GM04503 (cell line): ENCODE measurements around the gene CERT1.

Source experiments
- DNase-seq: peaks from one replicate; pipeline ENCODE4 v3.0.0-alpha.2; 2012; ENCODE audit warnings: low read depth

CERT1 gene

DNA sequence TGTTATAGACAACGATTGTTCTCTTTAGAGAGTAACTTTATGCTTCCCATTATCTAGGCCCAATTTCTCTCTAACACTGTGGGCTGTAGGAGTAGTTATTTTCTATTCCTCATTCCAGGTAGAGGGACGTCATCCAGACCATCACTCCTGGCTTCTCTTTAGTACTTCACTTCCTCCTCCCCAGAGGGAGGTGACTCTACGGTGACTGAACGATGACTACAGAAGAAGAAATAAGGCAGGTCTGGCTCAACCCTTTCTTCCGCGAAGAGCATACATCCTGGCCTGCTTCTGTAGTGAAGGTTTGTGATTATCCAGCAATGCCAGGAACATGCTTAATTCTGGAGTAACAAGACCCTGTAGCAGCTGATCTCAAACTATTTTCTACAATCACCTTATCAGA, 123.6 kb downstream of the CERT1 start:
- no peak for DNase-seq

DNA sequence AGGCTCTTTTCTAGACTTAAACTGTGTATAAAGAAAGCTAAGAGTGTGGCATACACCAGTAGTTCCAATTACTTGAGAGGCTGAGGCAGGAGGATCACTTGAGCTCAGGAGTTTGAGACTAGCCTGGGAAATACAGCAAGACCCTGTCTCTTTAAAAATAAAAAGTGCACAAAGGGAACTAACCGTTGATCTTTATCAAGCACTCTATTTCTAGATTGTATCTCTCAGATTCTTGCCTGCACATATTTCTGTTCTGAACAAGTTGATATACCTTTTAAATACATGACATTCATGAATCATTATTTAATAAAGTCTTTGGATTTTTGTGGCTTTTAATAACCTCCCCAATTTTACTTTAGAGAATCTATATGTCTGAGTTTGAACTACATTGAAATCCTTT, 127.2 kb downstream of the CERT1 start:
- no peak for DNase-seq

DNA sequence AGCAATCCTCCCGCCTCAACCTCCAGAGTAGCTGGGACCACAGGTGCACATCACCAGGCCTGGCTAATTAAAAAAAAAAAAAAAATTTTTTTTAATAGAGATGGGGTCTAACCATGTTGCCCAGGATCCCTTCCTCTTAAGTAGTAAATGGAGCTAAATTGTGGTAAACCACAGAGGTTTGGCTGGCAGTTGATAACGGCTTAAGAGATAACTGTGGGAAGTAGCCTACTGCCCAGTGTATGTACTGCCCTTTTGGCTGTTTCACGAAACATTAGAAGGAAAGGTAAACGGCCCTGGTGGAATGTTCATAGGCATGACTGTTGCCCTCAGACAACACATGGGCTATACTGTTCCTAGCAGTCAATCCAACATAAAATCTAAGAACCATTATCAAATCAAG, 130.0 kb downstream of the CERT1 start:
- no peak for DNase-seq

DNA sequence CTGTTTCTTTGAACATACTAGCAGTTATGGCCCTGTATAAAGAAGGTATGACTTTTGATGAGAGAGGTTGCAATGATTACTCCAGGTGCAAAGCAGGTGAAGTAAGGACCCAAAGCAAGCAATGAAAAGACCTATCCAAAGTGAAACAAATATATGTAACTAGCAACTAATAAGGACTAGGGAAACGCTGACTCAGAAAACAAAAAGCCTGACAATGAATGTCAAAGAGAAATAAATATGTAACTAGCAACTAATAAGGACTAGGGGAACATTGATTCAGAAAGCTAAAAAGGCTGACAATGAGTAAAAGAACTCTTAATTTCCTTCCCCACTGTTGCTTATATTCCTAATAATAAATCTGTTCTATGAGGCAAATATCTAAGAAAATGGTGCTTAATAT, 131.3 kb downstream of the CERT1 start:
- no peak for DNase-seq

DNA sequence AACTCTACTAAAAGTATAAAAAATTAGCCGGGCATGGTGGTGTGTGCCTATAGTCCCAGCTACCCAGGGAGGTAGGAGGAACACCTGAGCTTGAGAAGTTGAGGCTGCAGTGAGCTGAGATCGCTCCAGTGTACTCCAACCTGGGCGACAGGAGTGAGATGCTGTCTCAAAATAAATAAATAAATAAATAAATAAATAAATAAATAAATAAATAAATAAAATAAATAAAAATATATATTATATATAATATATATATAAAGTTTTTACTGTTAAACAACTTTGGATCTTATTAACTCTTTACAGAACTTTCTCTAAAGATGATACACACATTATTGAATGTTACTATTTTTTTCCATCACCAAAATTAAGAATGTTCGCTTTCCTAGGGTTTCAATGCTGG, 136.0 kb downstream of the CERT1 start:
- no peak for DNase-seq

DNA sequence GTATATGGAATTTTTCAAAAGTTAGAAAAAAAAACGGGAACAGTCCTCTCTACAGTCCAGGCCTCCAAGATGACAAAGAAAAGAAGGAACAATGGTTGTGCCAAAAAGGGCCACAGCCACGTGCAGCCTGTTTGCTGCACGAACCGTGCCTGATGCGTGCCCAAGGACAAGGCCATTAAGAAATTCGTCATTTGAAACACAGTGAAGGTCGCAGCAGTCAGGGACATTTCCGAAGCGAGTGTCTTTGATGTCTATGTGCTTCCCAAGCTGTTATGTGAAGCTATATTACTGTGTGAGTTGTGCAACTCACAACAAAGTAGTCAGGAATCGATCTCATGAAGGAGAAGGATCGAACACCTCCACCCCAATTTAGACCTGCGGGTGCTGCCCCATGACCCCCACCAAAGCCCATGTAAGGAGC, 137.0 kb downstream of the CERT1 start:
- DNase-seq = no peak

DNA sequence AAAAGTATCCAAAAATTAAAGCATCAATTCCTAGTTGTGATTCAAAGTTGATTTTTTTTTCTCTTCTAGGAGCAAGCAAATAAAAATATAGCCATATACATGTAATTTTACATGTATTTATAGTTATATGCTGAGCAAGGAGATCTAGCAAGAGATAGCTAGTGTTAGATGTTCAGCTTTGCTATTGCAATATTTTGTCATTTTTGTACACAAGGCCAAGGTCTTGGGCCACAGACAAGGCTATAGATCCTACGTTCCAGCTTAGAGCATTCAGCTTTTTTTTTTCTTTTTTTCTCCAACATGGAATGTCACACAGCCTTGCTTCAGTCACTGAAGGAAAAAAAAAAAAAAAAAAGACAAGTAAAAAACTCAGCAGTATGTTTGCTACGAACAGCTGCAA, 137.6 kb downstream of the CERT1 start:
- DNase-seq = no peak

DNA sequence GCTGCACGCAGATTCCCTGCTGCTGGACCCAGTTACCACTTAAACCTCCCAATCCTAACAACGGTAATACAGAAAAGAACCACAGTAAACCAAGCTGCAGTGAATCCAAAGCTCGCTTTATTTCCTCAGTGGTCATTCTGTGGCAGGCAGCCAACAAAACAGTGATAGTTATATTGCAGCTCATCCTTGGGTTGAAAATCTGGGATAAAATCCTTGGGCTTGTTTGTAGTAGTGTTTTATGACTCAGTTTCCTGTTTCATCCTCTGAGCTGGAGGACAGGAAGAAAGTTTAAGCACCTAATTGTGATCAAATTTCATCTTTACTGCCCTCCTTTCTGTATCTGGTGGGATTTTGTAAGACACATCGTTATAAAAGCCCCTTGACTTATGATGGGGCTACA, 143.0 kb downstream of the CERT1 start:
- no peak for DNase-seq

DNA sequence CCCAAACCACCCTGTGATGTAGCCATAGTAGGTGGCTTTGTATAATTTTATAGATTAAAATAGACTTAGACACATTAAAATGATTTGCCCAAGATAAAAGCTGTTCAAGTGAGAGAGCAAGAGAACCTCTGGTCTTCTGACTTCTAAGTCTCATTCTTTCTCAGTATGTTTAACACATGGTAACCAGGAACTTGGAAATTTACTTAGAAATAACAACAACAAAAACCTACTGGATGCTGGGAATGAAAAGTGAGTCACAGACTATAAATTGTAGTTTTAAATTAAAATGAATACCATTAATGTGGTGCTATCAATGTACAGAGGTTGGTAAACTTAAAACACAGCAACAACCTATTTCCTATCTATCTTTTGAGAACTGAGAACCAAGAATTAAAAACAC, 144.0 kb downstream of the CERT1 start:
- DNase-seq = peak; percentile 30

DNA sequence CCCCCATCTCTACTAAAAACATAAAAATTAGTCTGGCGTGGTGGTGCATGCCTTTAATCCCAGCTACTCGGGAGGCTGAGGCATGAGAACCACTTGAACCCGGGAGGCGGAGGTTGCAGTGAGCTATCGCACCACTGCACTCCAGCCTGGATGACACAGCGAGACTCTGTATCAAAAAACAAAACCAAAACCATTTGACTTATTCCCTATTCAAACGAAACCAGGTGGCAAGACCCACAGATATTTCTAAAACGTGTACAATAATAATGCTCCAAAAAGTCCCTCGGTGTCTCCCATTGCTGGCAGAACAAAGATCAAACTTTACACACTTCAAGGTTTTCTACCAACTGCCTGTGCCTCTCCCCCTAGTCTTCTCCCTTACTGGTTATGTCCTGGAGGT, 144.6 kb downstream of the CERT1 start:
- DNase-seq = no peak

DNA sequence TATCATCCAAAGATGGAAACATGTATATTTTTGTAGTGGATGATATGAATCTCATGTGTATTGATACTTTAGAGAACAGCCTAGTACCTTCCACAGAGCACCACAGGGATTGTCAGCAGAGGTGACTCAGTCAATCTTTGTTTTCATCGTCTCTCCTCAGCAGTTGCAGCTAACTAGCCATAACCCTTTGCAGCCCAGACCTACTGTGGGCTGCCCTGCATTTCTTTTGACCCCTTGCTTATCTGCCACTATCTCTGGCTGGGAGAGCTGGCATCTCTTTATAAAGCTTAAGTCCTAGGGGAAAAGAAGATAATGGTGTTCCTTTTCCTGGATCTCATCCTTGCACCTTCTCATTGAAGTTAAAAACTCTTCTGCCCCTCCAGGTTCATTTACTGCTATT, 145.7 kb downstream of the CERT1 start:
- DNase-seq = no peak

DNA sequence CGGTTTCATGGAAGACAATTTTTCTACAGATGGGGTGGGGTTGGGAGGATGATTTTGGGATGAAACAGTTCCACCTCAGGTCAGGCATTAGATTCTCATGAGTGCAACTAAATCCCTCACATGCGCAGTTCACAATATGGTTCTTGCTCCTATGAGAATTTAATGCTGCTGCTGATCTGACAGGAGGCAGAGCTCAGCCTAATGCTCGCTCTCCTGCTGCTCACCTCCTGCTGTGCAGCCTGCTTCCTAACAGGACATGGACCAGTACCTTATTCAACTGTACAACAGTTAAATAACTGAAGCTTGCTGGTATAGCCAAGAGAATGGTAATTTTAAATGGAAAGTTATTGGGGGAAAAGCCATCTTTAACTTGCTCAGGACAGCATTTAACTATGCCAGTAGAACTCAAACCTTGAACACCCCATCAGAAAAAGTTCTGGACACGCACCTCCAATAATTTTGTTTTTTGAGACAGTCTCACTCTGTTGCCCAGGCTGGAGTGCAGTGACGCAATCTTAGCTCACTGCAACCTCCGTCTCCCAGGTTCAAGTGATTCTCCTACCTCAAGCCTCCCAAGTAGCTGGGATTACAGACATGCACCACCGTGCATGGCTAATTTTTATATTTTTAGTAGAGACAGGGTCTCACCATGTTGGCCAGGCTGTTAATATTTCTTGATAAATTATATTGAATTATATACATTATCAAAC, 146.7 kb downstream of the CERT1 start:
- no peak for DNase-seq

DNA sequence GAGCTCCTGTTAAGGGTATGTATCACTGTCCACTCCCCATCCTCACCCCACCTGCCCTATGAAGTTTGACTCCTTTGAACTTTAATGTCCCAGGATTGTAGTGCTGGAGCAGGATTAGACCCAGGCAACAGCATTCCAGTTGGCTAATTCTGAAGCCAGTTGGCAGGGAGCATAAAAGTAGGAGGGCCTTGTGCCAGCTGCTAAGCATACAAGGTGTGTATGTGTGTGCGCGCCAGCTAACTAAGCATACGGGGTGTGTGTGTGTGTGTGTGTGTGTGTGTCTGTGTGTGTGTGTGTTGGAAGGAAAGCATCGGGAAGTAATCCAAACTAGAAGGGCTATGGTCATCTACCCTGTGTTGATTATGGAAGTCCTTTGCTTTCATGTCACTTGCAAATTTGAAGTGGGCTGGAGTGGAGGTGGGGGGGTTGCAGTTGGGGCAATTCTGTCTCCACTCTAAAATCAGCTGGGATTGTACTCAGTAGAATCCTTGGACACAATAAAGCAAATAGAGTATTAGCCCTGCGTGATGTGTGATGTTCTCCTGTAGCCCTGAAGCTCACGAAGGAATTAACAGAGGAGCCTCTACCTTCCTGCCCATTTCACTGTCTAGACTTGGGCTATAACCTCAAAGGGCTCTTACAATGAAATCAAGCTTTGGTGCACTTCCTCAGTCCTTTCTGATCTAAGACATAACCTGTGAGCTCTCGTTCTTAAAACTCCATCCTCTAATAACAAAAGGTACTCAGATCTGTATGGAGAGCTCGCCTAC, 147.5 kb downstream of the CERT1 start:
- DNase-seq = no peak

DNA sequence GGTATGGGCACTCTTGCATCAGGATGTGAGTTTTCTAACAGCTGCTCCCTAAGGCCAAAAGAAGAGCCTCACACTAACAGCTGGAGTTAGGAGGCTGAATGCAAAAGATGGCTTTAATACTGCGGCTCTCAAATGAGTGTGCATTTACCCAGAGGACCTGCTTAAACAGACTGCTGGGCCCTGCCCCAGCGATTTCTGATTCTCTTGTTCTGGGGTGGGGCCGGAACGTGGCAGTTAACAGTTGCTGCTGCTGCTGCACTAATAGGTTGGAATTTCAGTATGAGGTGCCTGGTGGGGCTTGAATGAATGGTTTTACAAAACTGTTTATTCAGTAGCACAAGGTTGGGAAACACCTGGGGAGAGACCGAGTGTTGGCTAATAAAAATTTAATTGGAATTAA, 148.3 kb downstream of the CERT1 start:
- DNase-seq = no peak

DNA sequence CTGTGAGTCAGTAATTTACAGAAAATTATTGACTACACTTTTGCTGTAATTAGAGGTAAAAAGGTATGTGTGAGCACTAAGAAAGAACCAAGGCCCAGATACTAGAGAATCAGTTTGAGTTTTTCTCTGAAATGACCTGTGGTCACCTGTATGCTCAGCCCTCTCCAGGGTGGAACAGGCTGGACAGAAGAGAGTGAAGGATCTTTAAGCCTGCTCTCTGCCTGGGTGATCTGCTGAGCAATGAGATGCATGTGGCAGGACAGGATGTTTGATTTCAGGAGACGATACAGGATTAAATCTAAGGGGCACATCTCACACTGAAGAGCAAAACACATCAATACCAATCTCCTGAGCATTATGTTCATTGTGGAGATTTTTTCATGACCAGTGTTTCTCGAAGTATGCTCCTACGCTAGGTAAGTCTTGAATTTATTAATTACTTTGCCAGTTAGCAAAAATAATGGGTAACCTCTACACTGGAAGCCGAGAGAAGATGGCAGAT, 148.9 kb downstream of the CERT1 start:
- DNase-seq = no peak

DNA sequence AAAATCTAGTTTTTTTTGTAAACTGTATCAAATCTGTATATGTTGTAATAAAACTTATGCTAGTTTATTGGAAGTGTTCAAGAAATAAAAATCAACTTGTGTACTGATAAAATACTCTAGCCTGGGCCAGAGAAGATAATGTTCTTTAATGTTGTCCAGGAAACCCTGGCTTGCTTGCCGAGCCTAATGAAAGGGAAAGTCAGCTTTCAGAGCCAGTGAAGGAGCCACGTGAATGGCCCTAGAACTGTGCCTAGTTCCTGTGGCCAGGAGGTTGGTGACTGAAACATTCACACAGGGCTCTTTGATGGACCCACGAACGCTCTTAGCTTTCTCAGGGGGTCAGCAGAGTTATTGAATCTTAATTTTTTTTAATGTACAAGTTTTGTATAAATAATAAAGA, 150.1 kb downstream of the CERT1 start:
- DNase-seq = no peak

DNA sequence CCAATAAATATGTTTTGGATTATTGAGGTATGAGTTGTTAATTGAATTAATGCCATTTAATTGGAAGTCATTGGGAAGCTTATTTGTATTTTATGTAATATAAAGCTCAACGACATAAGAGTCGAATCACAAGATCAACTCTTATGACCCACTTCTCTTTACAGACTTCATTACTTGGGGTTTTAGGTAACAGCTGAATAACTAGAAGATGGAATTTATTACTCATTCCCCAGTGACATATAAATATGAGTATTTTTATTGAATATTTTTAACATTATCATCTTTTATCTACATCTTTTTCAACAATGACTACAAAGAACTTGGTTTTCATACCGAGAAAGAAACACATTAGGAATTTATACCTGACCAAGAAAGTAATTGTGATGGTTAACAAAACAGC, 153.3 kb downstream of the CERT1 start:
- no peak for DNase-seq

DNA sequence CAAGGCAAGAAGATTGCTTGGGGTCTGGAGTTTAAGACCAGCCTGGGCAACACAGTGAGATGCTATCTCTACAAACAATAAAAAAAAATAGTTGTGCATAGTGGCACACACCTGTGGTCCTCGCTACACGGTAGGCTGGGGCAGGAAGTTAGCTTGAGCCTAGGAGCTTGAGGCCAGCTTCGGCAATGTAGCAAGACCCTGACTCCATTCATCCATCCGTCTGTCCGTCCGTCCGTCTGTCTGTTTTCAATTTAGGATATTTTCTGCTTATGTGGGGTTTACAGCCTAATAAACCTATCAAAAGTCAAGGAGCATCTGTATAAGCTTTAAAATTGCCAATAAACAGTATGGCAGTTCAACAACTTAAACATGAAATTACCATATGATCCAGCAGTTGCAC, 154.7 kb downstream of the CERT1 start:
- no peak for DNase-seq

DNA sequence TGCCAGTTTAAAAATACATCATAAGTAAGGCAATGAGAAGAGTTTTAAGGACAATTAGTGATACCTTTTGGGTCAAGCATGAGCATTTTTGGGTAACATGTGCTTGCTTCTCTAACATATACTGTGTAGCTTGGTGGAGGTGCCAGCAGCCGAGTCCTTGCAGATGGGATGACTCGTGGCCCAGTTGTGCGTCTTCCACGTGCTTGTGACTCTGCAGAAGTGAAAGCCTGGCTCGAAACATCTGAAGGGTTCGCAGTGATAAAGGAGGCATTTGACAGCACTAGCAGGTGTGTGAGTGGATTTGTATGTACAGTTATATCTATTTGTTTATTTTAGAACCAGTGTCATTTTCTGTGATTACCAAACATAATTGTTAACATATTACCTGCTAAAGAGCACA, 156.2 kb downstream of the CERT1 start:
- DNase-seq = no peak

DNA sequence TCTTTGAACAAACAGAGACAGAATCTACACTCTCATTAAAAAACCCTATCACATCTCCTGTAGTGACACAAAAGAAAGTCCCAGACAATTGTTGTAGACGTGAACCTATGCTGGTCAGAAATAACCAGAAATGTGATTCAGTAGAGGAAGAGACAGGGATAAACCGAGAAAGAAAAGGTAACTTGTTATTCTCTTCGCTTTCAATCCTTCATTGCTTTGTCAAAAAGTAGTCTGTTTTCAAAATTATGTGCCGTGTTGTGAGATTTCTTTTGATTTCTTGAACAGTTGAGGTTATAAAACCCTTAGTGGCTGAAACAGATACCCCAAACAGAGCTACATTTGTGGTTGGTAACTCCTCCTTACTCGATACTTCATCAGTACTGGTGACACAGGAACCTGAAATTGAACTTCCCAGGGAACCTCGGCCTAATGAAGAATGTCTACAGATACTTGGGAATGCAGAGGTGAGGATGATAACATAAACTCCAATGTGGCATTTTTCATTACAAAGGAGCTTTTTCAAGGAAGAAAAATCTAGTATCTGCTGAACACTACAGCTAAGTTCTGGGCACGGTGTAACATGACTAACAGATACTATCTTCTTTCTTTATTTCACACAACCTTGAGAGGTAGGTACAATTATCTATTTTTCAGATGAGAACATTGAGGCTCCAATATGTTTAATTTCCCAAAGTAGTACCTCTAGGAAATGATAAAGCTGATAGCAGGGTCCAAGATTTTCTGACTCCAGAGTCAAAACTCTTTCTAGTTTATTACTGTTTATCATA, 160.1 kb downstream of the CERT1 start:
- DNase-seq = no peak

DNA sequence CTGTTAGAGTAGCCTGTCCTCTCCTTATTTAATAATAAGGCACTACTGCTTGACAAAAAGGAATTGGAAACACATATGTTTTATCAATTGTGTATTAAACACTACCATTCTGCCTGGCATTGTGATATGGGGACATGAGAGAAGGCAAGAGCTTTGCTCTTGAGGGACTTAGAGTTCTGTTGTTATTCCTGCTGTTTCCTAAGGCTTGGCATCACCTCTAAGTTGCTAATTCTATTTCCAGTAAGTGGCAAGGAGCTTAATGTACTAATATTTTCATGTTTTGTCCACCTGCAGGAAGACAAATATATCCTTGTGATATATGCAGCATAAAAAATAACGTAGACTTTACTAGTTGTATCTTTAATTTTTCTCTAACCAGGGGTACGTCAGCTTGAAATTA, 161.8 kb downstream of the CERT1 start:
- DNase-seq = no peak

DNA sequence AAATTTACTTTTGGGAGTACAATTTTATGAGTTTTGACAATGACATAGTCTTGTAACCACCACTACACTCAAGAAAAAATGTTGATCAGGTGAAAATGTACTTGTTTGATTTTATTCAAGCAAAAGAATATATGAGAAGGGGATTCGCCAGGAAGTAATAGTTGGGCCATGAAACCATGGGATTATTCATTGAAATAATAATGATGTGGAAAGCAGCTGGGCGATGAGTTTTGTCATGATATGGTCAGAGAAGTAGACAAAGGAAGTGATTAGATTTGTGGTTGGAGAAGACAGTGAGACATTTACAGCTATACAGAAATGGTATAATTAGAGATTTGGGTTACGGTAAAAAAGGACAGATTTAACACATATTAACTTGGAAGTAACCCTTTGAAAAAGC, 163.2 kb downstream of the CERT1 start:
- DNase-seq = no peak

DNA sequence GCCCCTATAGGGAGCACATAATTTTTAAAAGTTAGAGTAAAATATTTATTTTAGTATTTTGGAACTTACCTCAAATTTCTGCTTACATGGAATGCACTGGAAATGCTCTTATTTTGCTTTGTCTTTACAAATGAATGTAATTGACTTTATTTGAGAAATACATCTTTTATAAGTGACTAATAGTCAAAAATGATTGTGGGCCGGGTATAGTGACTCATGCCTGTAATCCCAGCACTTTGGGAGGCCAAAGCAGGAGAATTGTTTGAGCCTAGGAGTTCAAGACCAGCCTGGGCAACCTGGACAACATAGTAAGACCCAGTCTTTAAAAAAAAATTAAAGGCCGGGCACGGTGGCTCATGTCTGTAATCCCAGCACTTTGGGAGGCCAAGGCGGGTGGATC, 168.6 kb downstream of the CERT1 start:
- DNase-seq = no peak
